NCI-H1105 (cell line): ENCODE results near the gene PSEN2.
"Not testable (repeated sequence)": the region's sequence is repeated elsewhere in the genome, so short reads cannot be mapped to it uniquely, and the experiment has no call there.

ENCODE experiments used
- DNase-seq: peaks from one replicate; lab custom pipeline; 2025; lab: John Stamatoyannopoulos, UW

PSEN2 gene

DNA sequence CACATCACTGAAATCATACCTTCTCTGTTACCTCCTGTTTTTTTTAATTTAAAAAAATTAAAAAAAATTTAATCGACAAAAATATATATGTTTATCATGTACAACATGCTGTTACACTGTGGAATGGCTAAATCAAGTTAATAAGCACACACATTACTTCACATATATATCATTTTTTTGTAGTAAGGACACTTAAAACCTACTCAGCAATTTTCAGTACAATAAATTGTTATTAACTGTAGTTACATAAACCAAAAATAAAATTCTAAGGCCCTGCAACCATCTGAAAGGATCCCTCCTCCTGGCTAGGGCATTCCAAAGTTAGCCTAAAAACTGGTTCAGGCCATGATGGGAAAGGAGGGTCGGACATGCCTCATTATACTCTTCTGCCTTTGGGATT, 46.1 kb downstream of the PSEN2 start:
- no peak for DNase-seq

DNA sequence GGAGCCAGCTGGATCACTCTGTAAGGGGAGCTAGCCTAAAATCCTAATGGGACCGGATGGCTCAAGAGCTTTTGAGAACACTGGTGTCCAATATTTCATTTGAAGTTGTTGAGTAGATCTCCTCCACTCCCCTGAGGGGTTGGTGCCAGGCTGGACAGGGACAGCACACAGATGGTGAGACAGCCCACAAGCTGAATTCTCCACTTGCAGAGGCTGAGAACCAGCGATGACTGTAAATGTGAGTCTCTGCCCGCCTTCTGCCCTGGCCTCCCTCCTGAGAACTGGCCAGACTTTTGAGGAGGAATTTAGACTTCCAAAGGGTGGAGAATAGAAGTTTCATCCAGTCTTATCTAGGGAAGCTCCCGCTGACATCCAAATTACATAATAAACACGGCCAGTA, 49.2 kb downstream of the PSEN2 start:
- no peak for DNase-seq

DNA sequence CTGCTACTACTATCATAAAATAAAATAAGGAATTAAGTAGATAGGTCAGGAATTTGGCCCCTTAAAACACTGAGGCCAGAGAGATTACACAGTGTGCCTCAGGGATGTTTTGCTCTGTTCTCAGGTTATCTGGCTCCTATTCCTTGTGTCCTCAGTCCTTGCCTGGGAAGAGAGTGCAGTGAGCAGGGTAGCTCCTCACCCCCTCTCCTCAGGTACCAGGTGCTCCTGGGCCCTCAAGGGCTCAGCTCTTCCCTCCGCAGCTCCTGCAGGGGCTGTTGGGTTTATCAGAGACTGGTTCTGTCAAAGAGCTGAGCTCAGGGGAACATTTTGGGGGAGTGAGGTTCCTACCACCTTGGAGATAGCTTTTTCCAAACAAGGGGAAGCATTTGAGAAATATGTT, 49.6 kb downstream of the PSEN2 start:
- DNase-seq: no peak

DNA sequence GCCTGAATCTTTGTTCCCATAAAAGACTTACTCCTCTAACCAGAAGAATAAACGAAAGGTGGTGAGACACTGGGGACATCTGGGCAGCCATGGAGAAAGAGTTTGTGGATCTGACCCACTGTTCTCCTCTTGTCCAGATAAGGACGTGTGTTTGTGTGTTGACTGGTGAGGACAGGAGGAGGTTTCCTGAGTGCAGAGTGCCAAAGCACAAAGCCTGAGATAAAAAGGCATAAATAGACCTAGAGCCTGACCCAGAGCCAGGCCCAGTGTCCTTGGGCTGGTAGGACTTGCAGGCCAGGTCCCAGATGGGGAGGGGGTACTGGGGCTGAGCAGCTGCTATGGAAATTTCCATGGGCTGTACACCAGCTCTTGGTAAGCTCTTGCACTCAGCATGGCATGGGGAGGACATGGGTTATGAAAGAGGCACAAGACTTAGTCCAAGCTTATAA, 50.1 kb downstream of the PSEN2 start:
- DNase-seq: no peak

DNA sequence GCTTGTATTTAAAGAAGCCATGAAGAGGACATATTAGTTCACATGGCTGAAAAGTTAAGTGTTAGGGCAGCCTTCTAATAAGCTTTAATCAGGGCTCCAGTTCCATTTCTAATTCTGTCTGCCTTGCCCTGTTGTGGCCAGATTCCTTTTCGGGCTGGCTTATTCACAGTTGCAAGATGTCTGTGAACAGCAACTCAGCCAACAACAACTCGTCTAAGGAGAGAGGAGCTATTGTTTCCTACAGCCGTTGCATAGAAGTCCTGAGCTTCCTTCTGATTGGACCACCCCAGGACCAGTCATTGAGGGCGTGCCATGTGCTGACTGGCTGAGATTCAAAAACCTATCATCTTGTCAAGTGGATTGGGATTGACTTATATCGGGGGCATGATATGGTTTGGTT, 51.1 kb downstream of the PSEN2 start:
- no peak for DNase-seq

DNA sequence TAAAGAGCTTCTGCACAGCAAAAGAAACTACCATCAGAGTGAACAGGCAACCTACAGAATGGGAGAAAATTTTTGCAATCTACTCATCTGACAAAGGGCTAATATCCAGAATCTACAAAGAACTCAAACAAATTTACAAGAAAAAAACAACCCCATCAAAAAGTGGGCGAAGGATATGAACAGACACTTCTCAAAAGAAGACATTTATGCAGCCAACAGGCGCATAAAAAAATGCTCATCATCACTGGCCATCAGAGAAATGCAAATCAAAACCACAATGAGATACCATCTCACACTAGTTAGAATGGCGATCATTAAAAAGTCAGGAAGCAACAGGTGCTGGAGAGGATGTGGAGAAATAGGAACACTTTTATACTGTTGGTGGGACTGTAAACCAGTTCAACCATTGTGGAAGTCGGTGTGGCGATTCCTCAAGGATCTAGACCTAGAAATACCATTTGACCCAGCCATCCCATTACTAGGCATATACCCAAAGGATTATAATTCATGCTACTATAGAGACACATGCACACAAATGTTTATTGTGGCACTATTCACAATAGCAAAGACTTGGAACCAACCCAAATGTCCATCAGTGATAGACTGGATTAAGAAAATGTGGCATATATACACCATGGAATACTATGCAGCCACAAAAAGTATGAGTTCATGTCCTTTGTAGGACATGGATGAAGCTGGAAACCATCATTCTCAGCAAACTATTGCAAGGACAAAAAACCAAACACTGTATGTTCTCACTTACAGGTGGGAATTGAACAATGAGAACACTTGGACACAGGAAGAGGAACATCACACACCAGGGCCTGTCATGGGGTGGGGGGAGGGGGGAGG, 59.1 kb downstream of the PSEN2 start:
- DNase-seq: not testable (repeated sequence)

DNA sequence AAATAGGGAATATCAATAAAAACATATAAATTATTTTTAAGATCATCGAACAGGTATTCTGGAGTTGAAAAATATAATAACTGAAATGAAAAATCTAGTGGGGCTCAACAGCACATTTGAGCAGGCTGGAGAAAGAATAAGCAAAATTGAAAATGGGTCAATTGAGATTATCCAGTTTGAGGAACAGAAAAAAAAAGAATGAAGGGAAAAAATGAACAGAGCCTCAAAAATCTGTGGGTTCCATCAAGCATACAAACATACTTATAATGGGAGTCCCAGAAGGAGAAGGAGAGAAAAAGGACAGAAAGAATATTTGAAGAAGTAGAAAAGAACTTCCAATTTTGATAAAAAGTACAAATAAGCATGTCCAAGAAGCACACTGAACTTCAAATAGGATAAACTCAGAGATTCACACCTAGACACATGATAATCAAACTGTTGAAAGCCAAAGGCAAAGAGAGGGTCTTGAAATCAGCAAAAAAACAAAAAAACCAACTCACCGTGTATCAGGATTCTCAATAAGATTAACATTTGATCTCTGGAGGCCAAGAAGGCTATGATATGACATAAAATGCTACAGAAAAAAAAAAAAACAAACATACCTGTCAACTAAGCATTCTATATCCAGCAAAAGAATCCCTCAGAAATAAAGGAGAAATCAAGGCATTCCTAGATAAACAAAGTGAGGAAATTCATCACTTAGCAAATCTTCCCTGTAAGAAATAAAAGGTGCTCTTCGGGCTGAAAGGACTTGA, 64.2 kb downstream of the PSEN2 start:
- DNase-seq: no peak

DNA sequence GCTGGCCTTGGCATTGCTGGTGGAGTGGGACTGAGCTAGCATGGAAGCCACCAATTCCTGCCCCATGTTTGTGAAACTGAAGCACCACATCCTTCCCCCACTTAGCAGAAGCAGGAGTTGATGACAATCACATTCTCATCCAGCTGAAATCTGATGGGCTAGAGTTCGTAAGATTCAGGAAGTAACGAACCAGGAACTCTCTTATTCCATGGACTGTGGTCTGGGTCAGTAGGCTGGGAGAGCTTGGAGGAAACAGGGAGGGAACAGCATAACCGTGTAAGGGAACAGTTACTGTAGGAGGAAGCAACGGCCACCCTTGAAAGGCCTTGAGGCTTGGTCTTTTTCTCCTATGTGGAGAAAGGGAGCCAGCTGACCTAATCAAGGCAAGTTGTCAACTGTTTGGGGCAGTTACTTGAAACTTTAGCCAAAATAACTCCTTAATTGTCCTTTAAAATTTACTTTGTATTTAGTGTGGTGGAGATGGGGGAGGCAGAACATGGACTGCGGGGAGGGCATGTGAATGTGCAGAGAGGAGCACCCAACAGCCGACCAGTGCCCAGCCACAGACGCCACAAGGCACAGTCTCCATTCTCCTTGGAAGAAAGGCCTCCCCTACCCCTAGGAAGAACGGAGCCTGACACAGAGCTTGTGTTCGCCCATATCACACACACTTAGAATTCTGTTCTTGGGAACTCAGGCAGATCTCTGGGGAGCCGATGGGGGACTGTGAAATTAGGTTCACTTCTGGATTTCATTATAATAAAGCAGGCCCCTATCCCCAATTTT, 67.7 kb downstream of the PSEN2 start:
- DNase-seq: no peak

DNA sequence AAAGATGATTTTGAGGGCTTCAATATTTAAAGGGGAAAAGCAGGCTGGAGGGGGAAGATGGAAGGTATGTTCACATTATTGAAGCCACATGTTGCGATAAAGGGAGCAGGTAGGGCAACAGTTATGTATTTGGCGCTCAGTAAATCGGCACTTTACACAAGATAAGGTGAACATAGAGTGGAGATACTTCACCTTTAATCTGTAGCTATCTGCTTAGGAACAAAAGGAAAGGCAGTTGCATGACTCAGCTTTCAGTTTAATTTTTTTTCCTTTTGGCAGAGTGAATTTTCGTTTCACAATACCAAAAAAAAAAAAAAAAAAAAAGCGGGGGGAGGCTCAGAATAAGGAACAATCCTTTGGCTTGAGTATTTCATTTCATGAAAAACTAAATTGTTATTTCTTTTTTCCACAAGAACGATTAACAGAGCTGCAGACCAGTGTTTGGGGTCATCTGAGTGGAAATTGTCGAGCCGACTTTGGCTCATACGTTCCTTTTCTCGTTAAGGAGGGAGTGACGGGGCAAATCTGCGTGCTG, 68.6 kb downstream of the PSEN2 start:
- no peak for DNase-seq

DNA sequence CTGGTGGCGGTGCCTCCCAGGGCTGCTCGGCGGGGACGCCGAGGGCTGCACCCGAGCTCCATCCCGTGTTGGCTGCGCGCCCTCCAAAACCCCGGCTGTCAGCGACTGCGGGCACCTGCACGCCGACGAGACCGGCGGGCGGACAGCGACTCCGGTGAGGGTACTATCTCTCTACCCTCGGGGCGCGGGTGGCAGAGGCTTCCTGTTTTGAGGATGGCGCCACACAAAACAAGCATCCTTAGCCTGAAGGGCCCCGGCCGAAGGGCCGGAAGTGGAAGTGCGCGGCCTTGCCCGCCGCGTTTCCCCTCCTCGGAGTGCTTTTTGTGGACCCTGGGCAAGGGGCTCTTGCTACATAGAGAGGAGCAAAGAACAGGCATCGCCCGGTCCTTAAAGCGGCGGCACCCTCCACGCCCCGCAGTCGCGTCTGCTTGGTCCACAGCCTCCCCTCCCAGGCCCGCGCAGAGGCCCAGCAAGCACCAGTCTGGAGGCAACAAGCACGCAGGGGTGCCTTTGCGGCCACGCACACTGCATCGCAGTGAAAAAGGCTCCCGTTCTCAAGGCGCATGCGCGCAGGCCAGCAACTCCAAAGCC, 69.1 kb downstream of the PSEN2 start:
- DNase-seq: peak; percentile 59

DNA sequence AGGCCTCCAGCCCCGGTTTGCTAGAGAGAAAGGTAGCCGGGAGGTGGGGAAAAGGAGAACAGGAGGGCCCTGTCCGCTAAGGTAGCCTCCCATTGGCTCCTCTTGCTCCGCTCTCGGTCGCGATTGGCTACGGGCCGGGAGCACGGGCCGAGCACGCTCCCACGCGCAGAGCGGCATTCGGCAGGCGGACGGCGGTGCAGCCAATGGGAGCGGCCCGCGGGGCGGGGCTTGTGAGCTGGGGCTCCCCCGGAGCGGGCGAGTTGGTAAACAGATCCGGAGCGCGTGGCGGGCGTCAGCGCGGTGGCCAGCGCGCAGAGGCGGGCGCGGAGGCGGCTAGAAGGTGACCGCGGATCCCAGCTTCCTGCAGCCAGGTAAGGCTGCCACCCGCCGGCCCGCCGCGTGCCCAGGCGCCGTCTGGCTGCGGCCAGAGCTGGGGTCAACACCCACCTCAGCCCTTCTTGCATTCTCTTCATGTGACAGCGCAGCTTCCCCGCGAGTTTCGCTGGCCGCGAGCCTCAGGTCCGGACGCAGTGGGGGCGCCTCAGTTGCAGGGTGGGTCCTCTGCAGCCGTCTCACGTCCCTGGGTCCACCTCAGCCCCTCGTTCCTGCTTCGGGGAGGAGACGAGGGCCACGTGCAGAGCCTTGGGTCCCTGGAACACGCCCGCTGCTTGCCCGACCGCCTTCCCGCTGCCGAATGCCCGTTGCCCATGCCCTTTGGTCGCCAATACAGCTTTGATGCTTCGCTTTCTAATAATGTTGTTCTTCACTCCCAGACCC, 69.8 kb downstream of the PSEN2 start, which contains the start of gene COQ8A:
Gene COQ8A, plus strand, starts transcription at position 266 of the 777 bp plus-strand sequence. CDS start 21,092 bp downstream, outside the sequence.
- peak; percentile 94 for DNase-seq

DNA sequence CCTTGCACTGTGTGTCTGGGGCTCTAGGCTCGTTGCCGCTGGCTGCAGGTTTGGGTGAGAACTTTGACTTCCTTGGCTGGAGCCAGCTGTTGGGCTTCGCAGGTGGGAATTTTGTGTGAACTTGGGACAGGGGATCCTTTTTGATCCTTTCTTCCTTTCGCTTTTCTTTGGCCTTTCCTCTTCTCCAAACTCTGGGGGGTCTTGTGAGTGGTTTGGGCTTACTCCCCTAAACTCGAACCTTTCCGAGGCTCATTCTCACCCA, 70.3 kb downstream of the PSEN2 start:
- no peak for DNase-seq

DNA sequence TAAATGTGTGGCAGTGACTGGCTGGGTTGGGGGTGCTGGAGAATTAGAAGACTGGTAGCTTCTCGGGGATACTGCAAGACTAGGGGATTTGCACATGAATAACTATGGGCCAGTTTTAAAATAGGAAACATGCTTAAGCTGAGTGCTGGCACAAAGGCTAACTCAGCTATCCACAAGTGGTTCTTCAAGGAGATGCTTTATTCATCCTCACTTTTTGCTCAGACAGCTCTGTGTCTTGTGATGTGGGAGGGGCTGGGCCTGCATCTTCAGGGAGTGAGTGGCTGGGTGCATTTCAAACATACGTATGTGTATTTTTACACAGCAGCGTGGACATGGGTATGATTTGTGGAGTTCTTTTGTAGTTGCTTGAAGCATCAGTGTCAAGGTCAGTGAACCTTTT, 72.0 kb downstream of the PSEN2 start:
- DNase-seq: no peak

DNA sequence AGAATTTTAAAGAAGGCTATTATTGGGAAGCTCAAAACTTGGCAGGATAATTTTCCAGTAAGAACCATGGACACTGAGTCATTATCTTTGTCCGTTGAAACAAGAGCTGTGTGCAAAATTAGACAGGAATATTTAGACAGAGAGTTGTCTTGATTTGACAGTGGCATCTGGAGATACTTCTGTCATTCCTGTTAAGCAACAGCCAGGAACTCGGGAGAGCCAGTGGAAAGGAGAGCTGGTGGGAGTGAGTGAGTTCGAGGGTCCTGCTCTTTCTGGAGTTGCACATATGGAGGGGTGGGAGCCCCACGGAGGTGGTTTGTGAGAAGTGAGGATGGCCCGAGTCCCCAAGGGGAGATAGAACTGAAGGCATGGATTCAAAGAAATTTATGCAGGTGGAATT, 72.7 kb downstream of the PSEN2 start:
- DNase-seq: no peak

DNA sequence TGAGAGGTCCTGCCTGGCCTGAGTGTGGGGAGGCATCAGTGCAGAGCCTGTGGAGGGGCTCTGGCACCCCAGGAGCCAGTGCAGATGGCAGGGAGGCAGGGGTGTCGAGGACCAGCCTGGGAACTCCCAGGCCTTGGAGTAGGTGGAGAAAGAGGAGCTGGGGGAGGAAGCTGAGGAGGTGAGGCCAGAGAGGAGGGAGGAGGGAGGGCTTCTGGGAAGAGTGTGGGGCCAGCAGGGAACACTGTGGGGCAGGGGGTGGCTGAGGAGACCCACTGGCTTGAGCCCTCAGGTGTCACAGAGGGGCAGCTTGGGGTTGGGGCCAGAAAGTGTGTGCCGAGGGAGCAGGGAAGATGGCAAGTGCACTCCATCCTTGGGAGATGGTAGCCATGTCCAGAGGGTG, 73.5 kb downstream of the PSEN2 start:
- DNase-seq: no peak

DNA sequence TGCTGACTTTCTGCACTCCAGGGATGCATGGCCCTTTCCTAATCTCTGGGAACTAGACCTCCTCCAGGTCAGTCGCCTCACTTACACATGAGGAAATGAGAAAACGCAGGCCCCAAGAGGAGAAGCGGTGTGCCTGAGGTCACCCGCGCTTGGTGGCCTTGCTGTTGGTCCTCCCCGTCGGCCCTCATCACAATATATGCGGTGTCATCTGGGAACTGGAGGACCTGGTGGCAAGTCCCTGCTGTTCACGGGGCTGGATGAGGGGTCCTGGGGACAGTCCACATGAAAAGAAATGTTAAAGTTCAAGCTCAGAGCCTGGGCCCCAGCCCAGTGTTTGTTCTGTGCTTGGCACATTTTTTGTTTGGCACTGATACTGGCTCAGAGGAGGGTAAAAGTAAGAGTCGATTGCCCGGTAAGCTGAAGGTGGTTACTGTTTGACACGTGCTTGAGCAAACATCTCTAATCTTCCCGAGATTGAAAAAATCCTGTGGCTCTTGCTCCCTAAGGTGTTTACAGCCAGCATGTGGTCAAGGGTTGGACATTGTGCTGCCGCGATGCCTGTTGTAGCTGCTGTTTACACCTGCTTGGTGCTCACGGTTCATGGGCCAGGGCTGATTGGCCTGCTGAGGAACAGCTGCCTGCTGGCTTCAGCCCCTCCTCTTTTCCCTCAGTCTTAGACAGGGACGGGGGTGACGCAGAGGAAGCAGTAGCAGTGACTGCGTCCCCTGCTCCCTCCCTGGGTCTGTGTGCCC, 74.9 kb downstream of the PSEN2 start:
- no peak for DNase-seq
